ENCODE results near the gene CEP164. TPM values are rescaled to one million over a fixed set of nuclear protein-coding genes. Genes with fewer than 3 reads are reported as not detected.

CEP164 gene
- total and polyA plus RNA-seq, 10 of the 15 experiments (the other 5 are each of a cell fraction or from before 2014, with no cell fraction given), result 4.2 to 31.2 (median 20.2) TPM

DNA sequence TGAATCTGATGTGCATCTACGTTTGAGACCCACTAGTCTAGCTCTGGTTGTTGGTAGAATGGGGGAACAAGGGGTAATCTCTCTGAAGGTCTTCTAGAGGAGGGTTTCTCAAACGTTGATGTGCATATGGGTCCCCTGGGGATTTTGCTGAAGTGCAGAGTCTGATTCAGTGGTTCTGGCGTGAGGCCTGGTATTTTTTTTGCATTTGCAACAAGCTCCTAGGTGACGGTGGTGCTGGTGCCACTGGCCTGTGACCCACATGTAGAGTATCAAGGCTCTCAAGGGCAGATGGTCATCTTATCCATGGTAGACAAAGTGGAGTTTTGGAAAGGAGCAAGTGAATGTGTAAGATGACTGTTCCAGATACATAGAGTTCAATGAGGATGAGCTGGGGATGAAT, 97.1 kb downstream of the CEP164 start:
- H3K9me3 ChIP-seq (replicated peaks; ENCODE audit: control insufficient read depth, insufficient read depth, low read length), result no peaks in the 10 kb centered on the region
- H3K27ac ChIP-seq (ENCODE audit: control insufficient read depth, insufficient read depth), result no peak overlapping the region
- FAIRE-seq (no peak), ATAC-seq (peak; percentile 22; the same call in 2 of the 3 replicates), DNase-seq (ENCODE audit: low read depth, low spot score) (no peak)
- 10% methylated on average over 4 of the region's 4 CpGs for WGBS (ENCODE audit: insufficient coverage, insufficient replicate concordance, low lambda C conversion rate, missing lambda C conversion rate)
- ChIA-PET RAD21 (ENCODE audit: unreplicated experiment) (interaction anchor here (0.6 to 6.7 kb wide), 17 partner anchors 11 to 522 kb away, joined by 3 to 75 read pairs (median 4); partner anchors contain the start of gene CEP164), SMC1A (ENCODE audit: uncharacterized antibody, unreplicated experiment) (interaction anchor here (0.6 to 4.3 kb wide), 21 partner anchors 9 to 628 kb away, joined by 3 to 36 read pairs (median 4); no protein-coding TSS in a partner anchor), POLR2A (interaction anchor here (0.9 to 1.5 kb wide), 3 partner anchors 81 to 392 kb away, joined by 3 to 5 read pairs (median 3); partner anchors contain the start of gene SIDT2), CTCF (interaction anchor here (0.6 to 6.8 kb wide), 43 partner anchors 10 to 1006 kb away, joined by 3 to 156 read pairs (median 8); partner anchors contain the start of gene CEP164)
- intact Hi-C loops (cut with micrococcal nuclease; ENCODE audit: unreplicated experiment) (loop anchor here (5.0 kb wide), 1 partner anchor 383 kb away; no protein-coding TSS in a partner anchor), in situ Hi-C loops (cut with MboI) (loop anchor here (5.0 to 25.0 kb wide), 2 partner anchors 198 to 638 kb away; no protein-coding TSS in a partner anchor)
- no peaks in the 10 kb centered on the region for H3K79me2 ChIP-seq (ENCODE audit: control insufficient read depth, insufficient read depth, low read length)
- no peaks in the 10 kb centered on the region for H3K4me1 ChIP-seq (ENCODE audit: control insufficient read depth, insufficient read depth, low read length)
- no peak overlapping the region for H3K4me3 ChIP-seq
- H3K9ac ChIP-seq (ENCODE audit: control insufficient read depth, insufficient read depth, low read length), result no peak overlapping the region
- H2AFZ ChIP-seq (ENCODE audit: control insufficient read depth, low read depth, low read length), result no peak overlapping the region
- no peaks in the 10 kb centered on the region for H4K20me1 ChIP-seq (ENCODE audit: control insufficient read depth, insufficient read depth)
- no TSS peak for BruUV-seq (replicated peaks)
- H3K4me2 ChIP-seq (ENCODE audit: control insufficient read depth, insufficient read depth), result no peak overlapping the region
- TF ChIP-seq MEF2B (IDR thresholded peaks at IDR 0.05; ENCODE audit: partially characterized antibody, poor library complexity, severe bottlenecking) (peak; percentile 44), CHD4 (IDR thresholded peaks at IDR 0.05) (no peak)
- H3K27me3 ChIP-seq (replicated peaks in 1 of 2; ENCODE audit: control insufficient read depth in 2 of 2, insufficient read depth in 2 of 2, low read length in 1 of 2), result no peaks in the 10 kb centered on the region
- H3K36me3 ChIP-seq (ENCODE audit: control insufficient read depth in 2 of 2, insufficient read depth in 2 of 2, low read length in 1 of 2), result no peaks in the 10 kb centered on the region

DNA sequence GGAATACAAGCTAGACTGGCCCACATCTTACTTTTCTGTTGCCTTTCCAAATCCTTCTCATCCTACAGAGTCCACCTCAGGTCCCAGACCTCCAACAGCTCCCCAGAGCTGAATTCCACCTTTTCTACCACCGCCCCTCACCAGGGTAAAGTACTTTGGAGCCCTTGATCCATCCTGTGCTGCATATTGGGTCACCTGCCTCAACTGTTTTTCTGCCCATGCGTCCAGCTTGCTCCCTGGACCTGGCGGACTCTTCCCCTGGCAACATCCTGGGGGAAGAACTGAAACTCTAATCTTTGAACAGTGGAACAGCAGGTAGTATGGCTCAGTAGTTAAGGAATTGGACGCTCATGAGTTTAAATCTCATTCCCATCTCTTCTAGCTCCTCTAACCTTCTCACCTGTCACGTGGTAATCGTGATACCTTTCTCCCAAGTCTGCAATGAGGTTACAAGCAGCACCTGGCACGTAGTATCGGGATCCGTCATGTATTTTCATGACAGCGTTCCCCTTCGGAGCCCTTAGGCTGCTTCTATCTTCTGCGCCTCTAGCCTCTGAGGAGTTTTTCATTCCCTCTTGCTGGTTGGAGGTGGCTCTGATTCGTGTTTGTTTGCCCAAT, 98.1 kb downstream of the CEP164 start:
- intact Hi-C loops (cut with micrococcal nuclease; ENCODE audit: unreplicated experiment), result loop anchor here (1.0 to 5.0 kb wide), 3 partner anchors 53 to 382 kb away; no protein-coding TSS in a partner anchor
- Histone ChIP-seq H3K27me3 (replicated peaks in 1 of 2; ENCODE audit: control insufficient read depth in 2 of 2, insufficient read depth in 2 of 2, low read length in 1 of 2) (no peaks in the 10 kb centered on the region), H3K79me2 (ENCODE audit: control insufficient read depth, insufficient read depth, low read length) (no peaks in the 10 kb centered on the region), H2AFZ (ENCODE audit: control insufficient read depth, low read depth, low read length) (no peak overlapping the region), H3K4me2 (ENCODE audit: control insufficient read depth, insufficient read depth) (no peak overlapping the region), H4K20me1 (ENCODE audit: control insufficient read depth, insufficient read depth) (no peaks in the 10 kb centered on the region), H3K36me3 (ENCODE audit: control insufficient read depth in 2 of 2, insufficient read depth in 2 of 2, low read length in 1 of 2) (no peaks in the 10 kb centered on the region), H3K4me1 (ENCODE audit: control insufficient read depth, insufficient read depth, low read length) (no peaks in the 10 kb centered on the region), H3K9ac (ENCODE audit: control insufficient read depth, insufficient read depth, low read length) (no peak overlapping the region), H3K9me3 (replicated peaks; ENCODE audit: control insufficient read depth, insufficient read depth, low read length) (no peaks in the 10 kb centered on the region), H3K27ac (ENCODE audit: control insufficient read depth, insufficient read depth) (no peak overlapping the region), H3K4me3 (no peak overlapping the region)
- ChIA-PET SMC1A (ENCODE audit: uncharacterized antibody, unreplicated experiment) (interaction anchor here (0.6 to 4.3 kb wide), 38 partner anchors 8 to 628 kb away, joined by 3 to 36 read pairs (median 4); no protein-coding TSS in a partner anchor), RAD21 (ENCODE audit: unreplicated experiment) (interaction anchor here (0.6 to 6.7 kb wide), 45 partner anchors 15 to 692 kb away, joined by 3 to 75 read pairs (median 4); partner anchors contain the start of gene CEP164), POLR2A (interaction anchor here (0.8 to 1.6 kb wide), 3 partner anchors 80 to 391 kb away, joined by 3 to 6 read pairs (median 5); partner anchors contain the start of gene CEP164), CTCF (interaction anchor here (0.6 to 6.8 kb wide), 89 partner anchors 10 to 630 kb away, joined by 3 to 156 read pairs (median 5); partner anchors contain the start of genes CEP164 and FXYD2)
- 52% methylated on average over 13 of the region's 13 CpGs for WGBS (ENCODE audit: insufficient coverage, insufficient replicate concordance, low lambda C conversion rate, missing lambda C conversion rate)
- DNase-seq (ENCODE audit: low read depth, low spot score) (no peak), FAIRE-seq (no peak), ATAC-seq (no peak)
- in situ Hi-C loops (cut with MboI), result loop anchor here (5.0 to 25.0 kb wide), 2 partner anchors 197 to 637 kb away; no protein-coding TSS in a partner anchor
- BruUV-seq (replicated peaks), result no TSS peak
- TF ChIP-seq ZNF217 (IDR thresholded peaks at IDR 0.05) (no peak), HDGF (IDR thresholded peaks at IDR 0.05) (0 out of 2 replicates have a peak, but pooled peaks have one; percentile 32)

Data from GM12878 (cell line).